ENCODE measurements around the gene RAP1A.

DNA sequence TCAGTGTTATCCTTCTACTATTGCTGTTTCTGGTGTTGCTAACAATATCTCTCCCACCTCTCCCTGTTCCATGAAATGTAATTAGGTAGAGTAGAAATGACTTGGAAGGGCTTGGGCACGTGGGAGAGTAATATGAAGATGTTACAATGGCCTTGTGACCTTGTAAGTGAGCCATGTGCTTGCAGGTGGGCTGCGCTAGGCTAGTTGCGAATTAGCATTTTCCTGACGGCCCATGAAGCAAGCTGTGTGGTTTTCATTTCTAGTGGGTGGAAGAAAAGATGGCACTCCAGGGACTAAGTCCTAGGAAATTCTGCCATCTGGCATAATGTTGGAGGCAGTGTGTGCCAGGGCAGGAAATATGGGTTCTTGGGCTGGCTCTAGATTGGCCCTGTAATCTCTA, 128.4 kb downstream of the RAP1A start:
- TF ChIP-seq, protein P1, sequence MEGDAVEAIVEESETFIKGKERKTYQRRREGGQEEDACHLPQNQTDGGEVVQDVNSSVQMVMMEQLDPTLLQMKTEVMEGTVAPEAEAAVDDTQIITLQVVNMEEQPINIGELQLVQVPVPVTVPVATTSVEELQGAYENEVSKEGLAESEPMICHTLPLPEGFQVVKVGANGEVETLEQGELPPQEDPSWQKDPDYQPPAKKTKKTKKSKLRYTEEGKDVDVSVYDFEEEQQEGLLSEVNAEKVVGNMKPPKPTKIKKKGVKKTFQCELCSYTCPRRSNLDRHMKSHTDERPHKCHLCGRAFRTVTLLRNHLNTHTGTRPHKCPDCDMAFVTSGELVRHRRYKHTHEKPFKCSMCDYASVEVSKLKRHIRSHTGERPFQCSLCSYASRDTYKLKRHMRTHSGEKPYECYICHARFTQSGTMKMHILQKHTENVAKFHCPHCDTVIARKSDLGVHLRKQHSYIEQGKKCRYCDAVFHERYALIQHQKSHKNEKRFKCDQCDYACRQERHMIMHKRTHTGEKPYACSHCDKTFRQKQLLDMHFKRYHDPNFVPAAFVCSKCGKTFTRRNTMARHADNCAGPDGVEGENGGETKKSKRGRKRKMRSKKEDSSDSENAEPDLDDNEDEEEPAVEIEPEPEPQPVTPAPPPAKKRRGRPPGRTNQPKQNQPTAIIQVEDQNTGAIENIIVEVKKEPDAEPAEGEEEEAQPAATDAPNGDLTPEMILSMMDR (IDR thresholded peaks at IDR 0.05 in 4 of 5, conservative IDR thresholded peaks at IDR 0.05 in 1 of 5) = no peak
- TF ChIP-seq POLR2A (IDR thresholded peaks at IDR 0.05) = no peak

Measured in gastrocnemius medialis (tissue), 4 donors.